MCF 10A (cell line): ENCODE measurements around the gene RPS26. TPM values are rescaled to one million over a fixed set of nuclear protein-coding genes. Genes with fewer than 3 reads are reported as not detected.
"Not testable (repeated sequence)": the region's sequence is repeated elsewhere in the genome, so short reads cannot be mapped to it uniquely, and the experiment has no call there.

ENCODE experiments used
- BruUV-seq: library from RNA; stranded (reverse); fragments of 400-500 nt; replicated peaks from 2 replicates; lab custom pipeline; 2021; lab: Mats Ljungman, UMichigan
- CTCF ChIA-PET: fragments of 300-600 bp; sonication (Branson Sonifier 250); formaldehyde crosslinking; extraction: SDS; loops from one replicate; lab custom pipeline; 2021; ENCODE audit warnings: antibody characterized with exemption, inconsistent platforms; lab: Yijun Ruan, JAX
- POLR2A ChIA-PET: fragments of 300-600, 350-650 bp; sonication (Branson Sonifier 250); formaldehyde crosslinking; extraction: SDS; loops from one replicate; lab custom pipeline; 2020; ENCODE audit warnings: antibody characterized with exemption, inconsistent platforms; lab: Yijun Ruan, JAX
- DNase-seq: peaks from one replicate; pipeline ENCODE4 v3.0.0-alpha.2; 2018; ENCODE audit not compliant: unreplicated experiment
- H3K27ac Mint-ChIP-seq: one replicate; pipeline ENCODE4 v1.8.0; 2022; ENCODE audit warnings: mild to moderate bottlenecking, low read depth, mixed read lengths; ENCODE audit not compliant: unreplicated experiment
- H3K27me3 Mint-ChIP-seq: one replicate; pipeline ENCODE4 v1.8.0; 2022; ENCODE audit warnings: mixed read lengths; ENCODE audit not compliant: insufficient read depth, unreplicated experiment
- H3K36me3 Mint-ChIP-seq: one replicate; pipeline ENCODE4 v1.8.0; 2022; ENCODE audit warnings: mild to moderate bottlenecking, moderate library complexity, mixed read lengths; ENCODE audit not compliant: insufficient read depth, unreplicated experiment
- H3K4me1 Mint-ChIP-seq: one replicate; pipeline ENCODE4 v1.8.0; 2022; ENCODE audit warnings: mixed read lengths; ENCODE audit not compliant: insufficient read depth, unreplicated experiment
- H3K4me3 Mint-ChIP-seq: one replicate; pipeline ENCODE4 v1.8.0; 2022; ENCODE audit warnings: mild to moderate bottlenecking, moderate library complexity, mixed read lengths; ENCODE audit not compliant: unreplicated experiment
- H3K9me3 Mint-ChIP-seq: one replicate; pipeline ENCODE4 v1.8.0; 2022; ENCODE audit warnings: mixed read lengths; ENCODE audit not compliant: unreplicated experiment
- CTCF ChIP-seq: fragments of 200-600 bp; IDR thresholded peaks from one replicate; pipeline ENCODE4 v1.8.0; 2022; ENCODE audit warnings: antibody characterized with exemption, mild to moderate bottlenecking; ENCODE audit not compliant: unreplicated experiment
- intact Hi-C: fragments of 100-400 bp; cut with micrococcal nuclease; formaldehyde crosslinking; loops from 2 replicates; pipeline ENCODE4 v1.14.1; 2022
- total RNA-seq: library from RNA; stranded (reverse); gene quantifications from 2 replicates; pipeline ENCODE4 v1.2.3, GENCODE V29; 2022

Gene RPS26
- total RNA-seq, 1 experiment from 2014 or later: 67.3 TPM

- H3K27me3 Mint-ChIP-seq: no peaks in the 10 kb centered on the region
- no peak overlapping the region for H3K4me3 Mint-ChIP-seq
- DNase-seq: no peak
- no peak for TF ChIP-seq CTCF
- H3K36me3 Mint-ChIP-seq: peaks cover 10% of the 10 kb centered on the region
- H3K4me1 Mint-ChIP-seq: peaks cover 6% of the 10 kb centered on the region
- POLR2A ChIA-PET: no interaction called here
- CTCF ChIA-PET: interaction anchor here (0.6 kb wide), 2 partner anchors 20 to 291 kb away, joined by 3 read pairs; no protein-coding TSS in a partner anchor
- H3K9me3 Mint-ChIP-seq: no peaks in the 10 kb centered on the region
- intact Hi-C loops: no loop called here
- BruUV-seq: no TSS peak
- H3K27ac Mint-ChIP-seq: no peak overlapping the region
These were observed 40.1 kb upstream of the RPS26 start for GRCh38 chr12:56001487-56002100.

- H3K36me3 Mint-ChIP-seq, BruUV-seq, DNase-seq, H3K9me3 Mint-ChIP-seq, H3K4me1 Mint-ChIP-seq, intact Hi-C loops, H3K27me3 Mint-ChIP-seq, H3K27ac Mint-ChIP-seq, H3K4me3 Mint-ChIP-seq: not testable (repeated sequence)
- POLR2A ChIA-PET: interaction anchor here (0.5 kb wide), 1 partner anchor 20 kb away, joined by 3 read pairs; no protein-coding TSS in a partner anchor
- CTCF ChIA-PET: interaction anchor here (0.6 to 0.9 kb wide), 4 partner anchors 26 to 111 kb away, joined by 3 to 4 read pairs (median 3); no protein-coding TSS in a partner anchor
These were observed 38.3 kb upstream of the RPS26 start for GRCh38 chr12:56003376-56003775.

GRCh38 chr12:56004211-56004610 is 37.5 kb upstream of the RPS26 start:
- CTCF ChIA-PET: interaction anchor here (0.5 to 0.9 kb wide), 3 partner anchors 25 to 1789 kb away, joined by 3 to 4 read pairs (median 3); no protein-coding TSS in a partner anchor

More at GRCh38 chr12:56004211-56004610, 37.5 kb upstream of the RPS26 start:
- BruUV-seq: no TSS peak
- DNase-seq: no peak
- POLR2A ChIA-PET: no interaction called here
- Mint-ChIP-seq H3K27me3 (no peaks in the 10 kb centered on the region), H3K27ac (no peak overlapping the region), H3K36me3 (peaks cover 10% of the 10 kb centered on the region), H3K4me3 (no peak overlapping the region), H3K9me3 (no peaks in the 10 kb centered on the region), H3K4me1 (no peaks in the 10 kb centered on the region)
- TF ChIP-seq CTCF: no peak
- intact Hi-C loops: no loop called here
